Activated CD4-positive, alpha-beta memory T cell treated with anti-CD3 and anti-CD28 coated beads for 36 hours (primary cell): ENCODE results near the gene POLG. TPM values are rescaled to one million over a fixed set of nuclear protein-coding genes. Genes with fewer than 3 reads are reported as not detected.
"Not testable (repeated sequence)": the region's sequence is repeated elsewhere in the genome, so short reads cannot be mapped to it uniquely, and the experiment has no call there.

ENCODE experiments used
- CTCF ChIA-PET: fragments of 350-600 bp; sonication (Branson Sonifier 250); formaldehyde crosslinking; loops from one replicate; lab custom pipeline; 2021; ENCODE audit warnings: antibody characterized with exemption, inconsistent platforms; lab: Charles Lee
- POLR2A ChIA-PET: fragments of 350-600 bp; sonication (Branson Sonifier 250); formaldehyde crosslinking; loops from one replicate; lab custom pipeline; 2021; ENCODE audit warnings: antibody characterized with exemption; lab: Charles Lee
- DNase-seq: peaks from one replicate; pipeline ENCODE4 v3.0.0-alpha.2; 2020
- H3K27ac Mint-ChIP-seq: one replicate; pipeline ENCODE4 v1.8.0; 2021; ENCODE audit warnings: mixed read lengths
- H3K27me3 Mint-ChIP-seq: one replicate; pipeline ENCODE4 v1.8.0; 2021; ENCODE audit warnings: mixed read lengths
- H3K36me3 Mint-ChIP-seq: one replicate; pipeline ENCODE4 v1.8.0; 2021; ENCODE audit warnings: mixed read lengths
- H3K4me1 Mint-ChIP-seq: one replicate; pipeline ENCODE4 v1.8.0; 2021; ENCODE audit warnings: low read depth, mixed read lengths
- H3K4me3 Mint-ChIP-seq: one replicate; pipeline ENCODE4 v1.8.0; 2021; ENCODE audit warnings: mild to moderate bottlenecking, mixed read lengths
- H3K9me3 Mint-ChIP-seq: one replicate; pipeline ENCODE4 v1.8.0; 2021; ENCODE audit warnings: mixed read lengths
- intact Hi-C: fragments of 100-400 bp; cut with micrococcal nuclease; formaldehyde crosslinking; loops from one replicate; pipeline ENCODE4 v1.15.1; 2023
- microRNA-seq: library from miRNA; unstranded; fragments of <30 nt; microRNA quantifications from one replicate; pipeline ENCODE4 v1.2.0, GENCODE V29; 2022; ENCODE audit warnings: borderline number of aligned reads, borderline microRNAs expressed, borderline replicate concordance
- total RNA-seq, 2 experiments: library from RNA; stranded (reverse); gene quantifications; one replicate each; pipeline ENCODE4 v1.2.3, GENCODE V29; 2021

The POLG gene
- total RNA-seq, 2 experiments from 2014 or later, result 94.8 to 97.4 TPM

- H3K36me3 Mint-ChIP-seq, result peaks cover 55% of the 10 kb centered on the region
- no peak overlapping the region for H3K27ac Mint-ChIP-seq
- H3K9me3 Mint-ChIP-seq, result no peaks in the 10 kb centered on the region
- no peak overlapping the region for H3K4me3 Mint-ChIP-seq
- no peak for DNase-seq
- ChIA-PET CTCF (interaction anchor here (0.6 to 2.8 kb wide), 2 partner anchors 60 to 93 kb away, joined by 3 to 17 read pairs; no protein-coding TSS in a partner anchor), POLR2A (interaction anchor here (1.3 kb wide), 1 partner anchor 17 kb away, joined by 3 read pairs; no protein-coding TSS in a partner anchor)
- H3K27me3 Mint-ChIP-seq, result no peaks in the 10 kb centered on the region
- intact Hi-C loops, result loop anchor here (5.0 kb wide), 1 partner anchor 93 kb away; no protein-coding TSS in a partner anchor
- peaks cover 14% of the 10 kb centered on the region for H3K4me1 Mint-ChIP-seq
These were observed 34.7 kb downstream of the POLG start for GRCh38 chr15:89299896-89300295.

- POLR2A ChIA-PET, result no interaction called here
- Mint-ChIP-seq H3K9me3 (no peaks in the 10 kb centered on the region), H3K27me3 (no peaks in the 10 kb centered on the region), H3K27ac (no peak overlapping the region), H3K4me3 (no peak overlapping the region), H3K36me3 (peaks cover 54% of the 10 kb centered on the region), H3K4me1 (no peaks in the 10 kb centered on the region)
- no peak for DNase-seq
- intact Hi-C loops, result no loop called here
- CTCF ChIA-PET, result interaction anchor here (0.8 to 2.0 kb wide), 2 partner anchors 86 to 88 kb away, joined by 3 to 9 read pairs; no protein-coding TSS in a partner anchor
These were observed 41.6 kb downstream of the POLG start for GRCh38 chr15:89293012-89293411.

GRCh38 chr15:89291934-89292438 is 42.6 kb downstream of the POLG start:
- POLR2A ChIA-PET, result no interaction called here
- DNase-seq, result no peak
- CTCF ChIA-PET, result interaction anchor here (0.8 to 2.0 kb wide), 2 partner anchors 85 to 87 kb away, joined by 3 to 9 read pairs; no protein-coding TSS in a partner anchor
- Mint-ChIP-seq H3K4me3 (no peak overlapping the region), H3K27me3 (no peaks in the 10 kb centered on the region), H3K9me3 (no peaks in the 10 kb centered on the region), H3K27ac (no peak overlapping the region), H3K36me3 (peaks cover 57% of the 10 kb centered on the region), H3K4me1 (no peaks in the 10 kb centered on the region)
- intact Hi-C loops, result no loop called here

DNA sequence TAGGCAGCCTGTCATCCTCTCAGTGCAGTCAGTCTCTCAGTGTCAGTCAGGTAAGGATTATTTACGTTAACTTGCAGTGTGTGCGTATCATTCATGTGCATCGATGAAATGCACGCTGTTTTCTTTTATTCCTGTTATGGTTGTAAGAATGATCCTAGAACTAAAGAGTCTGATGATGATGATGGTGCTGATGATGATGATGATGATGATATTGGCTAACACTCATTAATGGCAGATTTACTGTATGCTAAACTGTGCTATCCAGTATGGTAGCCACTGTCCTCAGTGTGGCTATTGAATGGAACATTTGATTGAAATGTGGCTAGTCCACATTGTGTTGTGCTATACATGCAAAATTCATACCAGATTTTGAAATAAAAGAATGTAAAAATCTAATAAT is 51.4 kb downstream of the POLG start:
- H3K4me3 Mint-ChIP-seq, result no peak overlapping the region
- CTCF ChIA-PET, result no interaction called here
- DNase-seq, result no peak
- peaks cover 2% of the 10 kb centered on the region for H3K4me1 Mint-ChIP-seq
- POLR2A ChIA-PET, result no interaction called here
- peaks cover 60% of the 10 kb centered on the region for H3K36me3 Mint-ChIP-seq
- no peak overlapping the region for H3K27ac Mint-ChIP-seq
- intact Hi-C loops, result no loop called here
- H3K9me3 Mint-ChIP-seq, result no peaks in the 10 kb centered on the region
- H3K27me3 Mint-ChIP-seq, result no peaks in the 10 kb centered on the region

- POLR2A ChIA-PET, result interaction anchor here (1.3 kb wide), 1 partner anchor 14 kb away, joined by 3 read pairs; no protein-coding TSS in a partner anchor
- peaks cover 4% of the 10 kb centered on the region for H3K4me1 Mint-ChIP-seq
- CTCF ChIA-PET, result interaction anchor here (0.7 kb wide), 1 partner anchor 76 kb away, joined by 3 read pairs; no protein-coding TSS in a partner anchor
- H3K27ac Mint-ChIP-seq, result no peak overlapping the region
- no peak for DNase-seq
- no peak overlapping the region for H3K4me3 Mint-ChIP-seq
- H3K36me3 Mint-ChIP-seq, result peaks cover 57% of the 10 kb centered on the region
- intact Hi-C loops, result no loop called here
- no peaks in the 10 kb centered on the region for H3K27me3 Mint-ChIP-seq
- H3K9me3 Mint-ChIP-seq, result no peaks in the 10 kb centered on the region
These were observed 52.0 kb downstream of the POLG start for GRCh38 chr15:89282631-89283030.

DNA sequence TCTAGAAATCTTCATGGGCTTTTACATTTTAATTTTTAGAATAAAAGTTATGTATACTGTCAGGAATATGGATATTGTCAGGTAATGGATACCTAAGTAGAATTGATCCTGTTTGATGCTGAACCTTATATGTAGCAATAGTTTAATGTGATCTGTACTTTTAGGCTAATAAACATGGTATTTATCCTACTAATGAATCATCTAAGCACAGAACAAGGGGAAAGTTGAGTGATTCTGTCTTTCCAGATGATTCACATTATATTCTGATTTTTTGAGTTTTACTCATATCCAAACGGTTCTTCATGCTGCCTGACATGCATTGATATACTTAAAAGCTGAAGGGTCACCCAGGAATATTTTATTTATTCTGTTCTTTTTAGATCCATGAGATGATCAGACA is 56.3 kb downstream of the POLG start:
- DNase-seq, result no peak
- Mint-ChIP-seq H3K27ac (no peak overlapping the region), H3K9me3 (no peaks in the 10 kb centered on the region), H3K27me3 (no peaks in the 10 kb centered on the region), H3K4me3 (no peak overlapping the region), H3K4me1 (peaks cover 4% of the 10 kb centered on the region), H3K36me3 (peaks cover 46% of the 10 kb centered on the region)
- ChIA-PET POLR2A (no interaction called here), CTCF (no interaction called here)
- intact Hi-C loops, result no loop called here

- H3K4me3 Mint-ChIP-seq, H3K9me3 Mint-ChIP-seq, DNase-seq, H3K4me1 Mint-ChIP-seq, intact Hi-C loops, H3K27me3 Mint-ChIP-seq, H3K27ac Mint-ChIP-seq: not testable (repeated sequence)
- POLR2A ChIA-PET, result interaction anchor here (0.6 kb wide), 1 partner anchor 1251 kb away, joined by 3 read pairs; no protein-coding TSS in a partner anchor
- peaks cover 38% of the 10 kb centered on the region for H3K36me3 Mint-ChIP-seq
- CTCF ChIA-PET, result interaction anchor here (0.7 to 5.1 kb wide), 2 partner anchors 70 to 81 kb away, joined by 4 to 26 read pairs; no protein-coding TSS in a partner anchor
These were observed 57.3 kb downstream of the POLG start for GRCh38 chr15:89277281-89277680.

Small RNA genes within 50 kb of the gene (microRNA-seq; reads per million reads assigned to microRNA genes)
- not detected for gene MIR6766
- not detected for gene MIR9-3

Other genes with a start within 250 kb of the POLG start
- 10 to 100 TPM; 36.0 to 38.5 TPM for gene ABHD2, start 246.4 kb downstream of the POLG start, total RNA-seq
- gene RLBP1, start 113.2 kb downstream of the POLG start, total RNA-seq, result not detected
- gene FANCI, start 90.8 kb downstream of the POLG start, total RNA-seq, result 100 to 1,000 TPM; 208 to 213 TPM
- gene RHCG, start 161.8 kb upstream of the POLG start, total RNA-seq, result not detected
- 10 to 100 TPM; 16.8 to 18.0 TPM for gene TICRR, start 240.6 kb upstream of the POLG start, total RNA-seq